Glomerular endothelial cell (primary cell): ENCODE results near the gene APBB1. TPM values are rescaled to one million over a fixed set of nuclear protein-coding genes. Genes with fewer than 3 reads are reported as not detected.

ENCODE experiments used
- DNase-seq: peaks from one replicate; pipeline ENCODE4 v3.0.0-alpha.2; 2011; ENCODE audit warnings: low read depth, low spot score; ENCODE audit errors: extremely low read depth
- total RNA-seq: library from RNA; depleted of rRNA; stranded (reverse); fragments of >200 nt; gene quantifications from 2 replicates; pipeline ENCODE4 v1.2.3, GENCODE V29; 2015

The APBB1 gene
- total RNA-seq, 1 donor from 2014 or later: 36.3 TPM

GRCh38 chr11:6354651-6355485, 64.0 kb downstream of the APBB1 start:
- no peak for DNase-seq

GRCh38 chr11:6353367-6353987, 65.4 kb downstream of the APBB1 start:
- DNase-seq: no peak

- no peak for DNase-seq
These were observed 67.0 kb downstream of the APBB1 start for GRCh38 chr11:6351782-6352382.

GRCh38 chr11:6350486-6350885, 68.4 kb downstream of the APBB1 start:
- no peak for DNase-seq

GRCh38 chr11:6350043-6350442, 68.9 kb downstream of the APBB1 start:
- DNase-seq: no peak

- no peak for DNase-seq
These were observed 73.5 kb downstream of the APBB1 start for GRCh38 chr11:6345366-6345765.

Other genes with a start within 250 kb of the APBB1 start
- gene OR52B2, start 248.8 kb downstream of the APBB1 start, total RNA-seq: not detected in 2 replicates
- gene OR52W1, start 219.9 kb downstream of the APBB1 start, total RNA-seq: not detected in 2 replicates
- not detected in 2 replicates for gene C11orf42, start 213.5 kb downstream of the APBB1 start, total RNA-seq
- gene FHIP1B, start 184.5 kb downstream of the APBB1 start, total RNA-seq: 16.1 and 22.9 TPM in 2 replicates
- 0.12 TPM in 1 of 2 replicates, not detected in the other for gene CNGA4, start 180.0 kb downstream of the APBB1 start, total RNA-seq
- not detected in 2 replicates for gene CCKBR, start 159.3 kb downstream of the APBB1 start, total RNA-seq
- gene CAVIN3, start 98.6 kb downstream of the APBB1 start, total RNA-seq: 365 and 424 TPM in 2 replicates
- gene SMPD1, start 28.6 kb downstream of the APBB1 start, total RNA-seq: 89.0 and 90.5 TPM in 2 replicates
- 2.5 TPM in 1 of 2 replicates, not detected in the other for gene HPX, start 21.9 kb upstream of the APBB1 start, total RNA-seq
- 17.1 and 46.3 TPM in 2 replicates for gene TRIM3, start 54.8 kb upstream of the APBB1 start, total RNA-seq
- gene ARFIP2, start 62.2 kb upstream of the APBB1 start, total RNA-seq: 46.2 and 60.3 TPM in 2 replicates
- 15.5 and 30.4 TPM in 2 replicates for gene TIMM10B, start 62.4 kb upstream of the APBB1 start, total RNA-seq
- gene DNHD1, start 78.2 kb upstream of the APBB1 start, total RNA-seq: 1.2 and 5.1 TPM in 2 replicates
- gene RRP8, start 184.5 kb upstream of the APBB1 start, total RNA-seq: 19.2 and 19.6 TPM in 2 replicates
- 191 and 194 TPM in 2 replicates for gene ILK, start 184.7 kb upstream of the APBB1 start, total RNA-seq
- 81.6 and 122 TPM in 2 replicates for gene TAF10, start 193.1 kb upstream of the APBB1 start, total RNA-seq
- gene TPP1, start 200.3 kb upstream of the APBB1 start, total RNA-seq: 221 and 241 TPM in 2 replicates
- 89.7 and 177 TPM in 2 replicates for gene DCHS1, start 236.7 kb upstream of the APBB1 start, total RNA-seq